Upper lobe of right lung (tissue), 1 donor: ENCODE measurements around the gene LARGE1. TPM values are rescaled to one million over a fixed set of nuclear protein-coding genes. Genes with fewer than 3 reads are reported as not detected.
A peak's percentile ranks its signal among the peaks of the same experiment; 100 is the strongest.
"Not testable (repeated sequence)": the region's sequence is repeated elsewhere in the genome, so short reads cannot be mapped to it uniquely, and the experiment has no call there.

Experiments used
- ATAC-seq: fragments of 200-7000 bp; cut with Tn5 transposase; one replicate; pipeline ENCODE4 v1.9.1; 2020; ENCODE audit warnings: mild to moderate bottlenecking, moderate library complexity
- DNase-seq: peaks from one replicate; pipeline ENCODE4 v3.0.0-alpha.2; 2020
- H3K27ac ChIP-seq: fragments of 200-600 bp; one replicate; pipeline ENCODE4 v1.8.0; 2022
- H3K27me3 ChIP-seq: fragments of 200-600 bp; one replicate; pipeline ENCODE4 v1.8.0; 2022; ENCODE audit warnings: mild to moderate bottlenecking
- H3K36me3 ChIP-seq: fragments of 200-600 bp; one replicate; pipeline ENCODE4 v1.8.0; 2022
- H3K4me1 ChIP-seq: fragments of 200-600 bp; one replicate; pipeline ENCODE4 v1.8.0; 2022
- H3K4me3 ChIP-seq: fragments of 200-600 bp; one replicate; pipeline ENCODE4 v1.8.0; 2022; ENCODE audit warnings: mild to moderate bottlenecking
- H3K9me3 ChIP-seq: fragments of 200-600 bp; one replicate; pipeline ENCODE4 v1.8.0; 2022
- CTCF ChIP-seq: fragments of 200-600 bp; IDR thresholded peaks from one replicate; pipeline ENCODE4 v1.8.0; 2022; ENCODE audit warnings: antibody characterized with exemption
- intact Hi-C: fragments of 100-400 bp; cut with DNase I; formaldehyde crosslinking; loops from one replicate; pipeline ENCODE4 v1.11.0; 2022
- total RNA-seq: library from RNA; stranded (reverse); fragmentation: NEBNext Ultra II Directional; extraction: Animal tissue kit (Norgen Biotek cat#: 25700); gene quantifications from one replicate; pipeline ENCODE4 v1.2.1, GENCODE V29; 2021
- donor health status: DM: no; HTN: yes; CAD: no; lungs with severe emphysema.

Gene LARGE1
- total RNA-seq, 1 donor from 2014 or later, result 33.5 TPM

GRCh38 chr22:33865996-33866395 is 54.3 kb downstream of the LARGE1 start:
- Histone ChIP-seq H3K27ac (no peak overlapping the region), H3K4me1 (peaks cover 7% of the 10 kb centered on the region), H3K27me3 (no peaks in the 10 kb centered on the region), H3K9me3 (no peaks in the 10 kb centered on the region), H3K36me3 (no peaks in the 10 kb centered on the region), H3K4me3 (no peak overlapping the region)
- no peak for TF ChIP-seq CTCF
- DNase-seq (no peak), ATAC-seq (no peak)
- intact Hi-C loops, result no loop called here

- Histone ChIP-seq H3K36me3 (no peaks in the 10 kb centered on the region), H3K27ac (peak overlapping the region; percentile 2), H3K4me1 (peaks cover 7% of the 10 kb centered on the region), H3K9me3 (no peaks in the 10 kb centered on the region), H3K4me3 (no peak overlapping the region), H3K27me3 (no peaks in the 10 kb centered on the region)
- intact Hi-C loops, result no loop called here
- ATAC-seq (no peak), DNase-seq (no peak)
- TF ChIP-seq CTCF, result no peak
Measured at GRCh38 chr22:33865248-33865647, 55.0 kb downstream of the LARGE1 start.

- DNase-seq, result no peak
- no peaks in the 10 kb centered on the region for H3K36me3 ChIP-seq
- intact Hi-C loops, result no loop called here
- H3K27me3 ChIP-seq, result no peaks in the 10 kb centered on the region
- no peaks in the 10 kb centered on the region for H3K9me3 ChIP-seq
- H3K4me3 ChIP-seq, result no peak overlapping the region
- peak overlapping the region; percentile 2 for H3K27ac ChIP-seq
- peak; percentile 22 for ATAC-seq
- H3K4me1 ChIP-seq, result peaks cover 7% of the 10 kb centered on the region
- no peak for TF ChIP-seq CTCF
Measured at GRCh38 chr22:33864723-33865130, 55.5 kb downstream of the LARGE1 start.

- peak; percentile 76 for DNase-seq
- H3K4me1 ChIP-seq, result no peaks in the 10 kb centered on the region
- no peaks in the 10 kb centered on the region for H3K9me3 ChIP-seq
- H3K36me3 ChIP-seq, result no peaks in the 10 kb centered on the region
- no peak overlapping the region for H3K27ac ChIP-seq
- peak; percentile 86 for ATAC-seq
- H3K27me3 ChIP-seq, result no peaks in the 10 kb centered on the region
- no peak overlapping the region for H3K4me3 ChIP-seq
- no peak for TF ChIP-seq CTCF
- intact Hi-C loops, result no loop called here
Measured at GRCh38 chr22:33861216-33861875, 58.9 kb downstream of the LARGE1 start.

GRCh38 chr22:33860386-33860785 is 59.9 kb downstream of the LARGE1 start:
- DNase-seq, result no peak
- no peak for TF ChIP-seq CTCF
- no peak overlapping the region for H3K27ac ChIP-seq
- H3K27me3 ChIP-seq, result no peaks in the 10 kb centered on the region
- ATAC-seq, result no peak
- H3K4me3 ChIP-seq, result no peak overlapping the region
- no peaks in the 10 kb centered on the region for H3K9me3 ChIP-seq
- no peaks in the 10 kb centered on the region for H3K36me3 ChIP-seq
- H3K4me1 ChIP-seq, result no peaks in the 10 kb centered on the region
- intact Hi-C loops, result no loop called here

- TF ChIP-seq CTCF, result no peak
- ATAC-seq (no peak), DNase-seq (no peak)
- no peak overlapping the region for H3K4me3 ChIP-seq
- intact Hi-C loops, result no loop called here
- H3K9me3 ChIP-seq, result no peaks in the 10 kb centered on the region
- H3K27me3 ChIP-seq, result no peaks in the 10 kb centered on the region
- no peak overlapping the region for H3K27ac ChIP-seq
- H3K4me1 ChIP-seq, result no peaks in the 10 kb centered on the region
- H3K36me3 ChIP-seq, result no peaks in the 10 kb centered on the region
Measured at GRCh38 chr22:33859311-33859710, 61.0 kb downstream of the LARGE1 start.

- H3K4me3 ChIP-seq, H3K9me3 ChIP-seq, H3K36me3 ChIP-seq, intact Hi-C loops, DNase-seq, H3K27me3 ChIP-seq, H3K27ac ChIP-seq, H3K4me1 ChIP-seq, ATAC-seq: not testable (repeated sequence)
Measured at GRCh38 chr22:33858653-33859052, 61.6 kb downstream of the LARGE1 start.

- not testable (repeated sequence) for DNase-seq
Measured at GRCh38 chr22:33857767-33858166, 62.5 kb downstream of the LARGE1 start.

More at GRCh38 chr22:33857767-33858166, 62.5 kb downstream of the LARGE1 start:
- H3K4me1 ChIP-seq, H3K9me3 ChIP-seq, intact Hi-C loops, H3K27ac ChIP-seq, H3K4me3 ChIP-seq, ATAC-seq, H3K27me3 ChIP-seq, H3K36me3 ChIP-seq: not testable (repeated sequence)
